GM18909 (cell line): Measurements from ENCODE around the gene LRRC28.

Source experiments
- ATAC-seq: cut with Tn5 transposase; IDR thresholded peaks from one replicate; pipeline ENCODE4 v1.9.1; 2021; ENCODE audit warnings: mild to moderate bottlenecking; ENCODE audit not compliant: unreplicated experiment, poor library complexity

Gene LRRC28

GRCh38 chr15:99411234-99411633, 160.0 kb downstream of the LRRC28 start:
- ATAC-seq: no peak

GRCh38 chr15:99412082-99412481, 160.8 kb downstream of the LRRC28 start:
- no peak for ATAC-seq

GRCh38 chr15:99412626-99413025, 161.3 kb downstream of the LRRC28 start:
- ATAC-seq: no peak

- no peak for ATAC-seq
These were observed 162.9 kb downstream of the LRRC28 start for GRCh38 chr15:99413955-99414754.

GRCh38 chr15:99414755-99415731, 163.8 kb downstream of the LRRC28 start:
- no peak for ATAC-seq

- ATAC-seq: no peak
These were observed 165.2 kb downstream of the LRRC28 start for GRCh38 chr15:99416191-99417188.

GRCh38 chr15:99421172-99421656, 169.9 kb downstream of the LRRC28 start:
- no peak for ATAC-seq

- no peak for ATAC-seq
These were observed 170.5 kb downstream of the LRRC28 start for GRCh38 chr15:99421758-99422157.

- no peak for ATAC-seq
These were observed 172.2 kb downstream of the LRRC28 start for GRCh38 chr15:99423186-99424130.

- ATAC-seq: no peak
These were observed 172.9 kb downstream of the LRRC28 start for GRCh38 chr15:99424131-99424571.

- peak; percentile 71 for ATAC-seq
These were observed 173.8 kb downstream of the LRRC28 start for GRCh38 chr15:99424978-99425656.

GRCh38 chr15:99425657-99426301, 174.5 kb downstream of the LRRC28 start:
- no peak for ATAC-seq

- no peak for ATAC-seq
These were observed 175.3 kb downstream of the LRRC28 start for GRCh38 chr15:99426431-99427105.

- no peak for ATAC-seq
These were observed 175.9 kb downstream of the LRRC28 start for GRCh38 chr15:99427210-99427609.

GRCh38 chr15:99427668-99428361, 176.5 kb downstream of the LRRC28 start:
- ATAC-seq: no peak

GRCh38 chr15:99429681-99430081, 178.4 kb downstream of the LRRC28 start:
- no peak for ATAC-seq
